DMS153 treated with DMSO at 0.1 percent for 48 hours (cell line): ENCODE data around the gene FAM135A.
"Not testable (repeated sequence)": the region's sequence is repeated elsewhere in the genome, so short reads cannot be mapped to it uniquely, and the experiment has no call there.

Source experiments
- DNase-seq: peaks from one replicate; lab custom pipeline; 2025; ENCODE audit not compliant: unreplicated experiment; lab: John Stamatoyannopoulos, UW

FAM135A gene

DNA sequence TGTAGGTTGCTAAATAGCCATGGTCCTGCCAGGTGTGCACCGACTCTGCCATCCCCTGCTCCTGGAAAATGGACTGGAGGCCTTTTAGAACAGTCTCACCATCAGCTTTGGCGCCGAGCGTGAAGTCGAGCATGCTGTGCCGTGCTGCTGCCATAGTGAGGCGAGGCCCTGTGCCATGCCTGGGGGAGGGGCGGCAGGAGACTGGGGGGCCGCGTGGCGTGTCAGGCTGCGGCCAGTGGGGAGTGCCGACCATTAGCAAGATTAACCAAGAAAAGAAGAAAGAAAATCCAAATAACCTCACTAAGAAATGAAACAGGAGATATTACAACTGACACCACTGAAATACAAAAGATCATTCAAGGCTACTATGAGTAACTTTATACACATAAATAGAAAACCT, 195.9 kb downstream of the FAM135A start:
- not testable (repeated sequence) for DNase-seq
